Activated T-helper 17 cell treated with anti-CD3 and anti-CD28 coated beads, Interleukin-2, amount 50 U/mL, for 72 hours (primary cell): ENCODE results near the gene LOXL1. TPM values are rescaled to one million over a fixed set of nuclear protein-coding genes. Genes with fewer than 3 reads are reported as not detected.
A peak's percentile ranks its signal among the peaks of the same experiment; 100 is the strongest.
"Not testable (repeated sequence)": the region's sequence is repeated elsewhere in the genome, so short reads cannot be mapped to it uniquely, and the experiment has no call there.

Source experiments
- ATAC-seq: fragments of 150-1000 bp; cut with Tn5 transposase; replicated peaks from 2 replicates; pipeline ENCODE4 v1.10.0; 2021; ENCODE audit warnings: mild to moderate bottlenecking, moderate library complexity
- H3K27ac Mint-ChIP-seq: one replicate; pipeline ENCODE4 v1.8.0; 2022; ENCODE audit warnings: mixed read lengths
- H3K27me3 Mint-ChIP-seq: one replicate; pipeline ENCODE4 v1.8.0; 2022; ENCODE audit warnings: mixed read lengths
- H3K36me3 Mint-ChIP-seq: one replicate; pipeline ENCODE4 v1.8.0; 2022; ENCODE audit warnings: low read depth, mild to moderate bottlenecking, mixed read lengths
- H3K4me1 Mint-ChIP-seq: one replicate; pipeline ENCODE4 v1.8.0; 2022; ENCODE audit warnings: mixed read lengths
- H3K4me3 Mint-ChIP-seq: one replicate; pipeline ENCODE4 v1.8.0; 2022; ENCODE audit warnings: mild to moderate bottlenecking, mixed read lengths
- H3K9me3 Mint-ChIP-seq: one replicate; pipeline ENCODE4 v1.8.0; 2022; ENCODE audit warnings: mixed read lengths
- total RNA-seq, 2 donors: library from RNA; stranded (reverse); gene quantifications; one replicate each; pipeline ENCODE4 v1.2.3, GENCODE V29; 2022

LOXL1 gene
- total RNA-seq, 2 donors from 2014 or later: 3.4 TPM

DNA sequence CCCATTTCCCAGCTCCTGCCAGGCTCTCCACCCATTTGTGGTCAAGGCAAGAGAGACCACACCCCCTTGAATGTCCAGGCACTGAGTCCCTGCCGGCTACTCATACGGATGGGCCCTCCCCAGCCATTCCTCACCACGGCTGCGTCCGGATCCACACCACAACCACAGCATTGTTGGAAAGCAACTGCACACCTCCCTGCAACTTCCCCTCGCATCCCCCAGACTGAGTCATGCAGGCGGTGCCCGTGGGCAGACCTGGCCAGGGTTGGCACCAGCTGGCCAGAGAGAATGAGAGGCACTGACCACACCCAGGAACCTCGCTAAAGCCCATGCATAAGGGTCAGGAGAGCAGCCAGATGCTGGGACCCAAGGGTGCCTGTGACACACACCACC lies 30.5 kb downstream of the LOXL1 start:
- Mint-ChIP-seq H3K4me3 (no peak overlapping the region), H3K4me1 (peaks cover 9% of the 10 kb centered on the region), H3K27ac (no peak overlapping the region), H3K27me3 (no peaks in the 10 kb centered on the region), H3K9me3 (no peaks in the 10 kb centered on the region), H3K36me3 (no peaks in the 10 kb centered on the region)
- no peak for ATAC-seq

DNA sequence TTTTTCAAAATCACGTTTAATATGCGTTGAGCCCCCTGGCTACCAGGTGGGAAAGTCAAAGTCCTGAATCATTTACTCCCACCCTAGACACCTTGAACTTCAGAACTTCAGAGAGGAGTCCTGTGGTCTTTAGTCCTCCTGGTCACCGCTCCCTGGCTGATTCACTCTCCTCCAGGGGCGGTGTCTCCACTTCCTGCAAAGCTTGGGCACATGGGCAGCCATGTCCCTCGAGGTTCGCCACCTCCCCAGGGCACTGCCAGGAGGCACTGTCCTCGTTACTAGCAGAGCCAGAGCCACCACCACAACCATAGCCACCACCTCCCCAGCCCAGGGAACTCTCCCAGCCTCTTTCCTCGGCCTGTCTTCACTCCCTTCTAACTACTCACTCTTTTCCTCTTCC lies 31.0 kb downstream of the LOXL1 start:
- peaks cover 9% of the 10 kb centered on the region for H3K4me1 Mint-ChIP-seq
- no peak overlapping the region for H3K4me3 Mint-ChIP-seq
- H3K36me3 Mint-ChIP-seq: no peaks in the 10 kb centered on the region
- H3K27me3 Mint-ChIP-seq: no peaks in the 10 kb centered on the region
- no peaks in the 10 kb centered on the region for H3K9me3 Mint-ChIP-seq
- no peak overlapping the region for H3K27ac Mint-ChIP-seq
- ATAC-seq: no peak

GRCh38 chr15:73957785-73958184 lies 31.5 kb downstream of the LOXL1 start:
- no peaks in the 10 kb centered on the region for H3K27me3 Mint-ChIP-seq
- peaks cover 9% of the 10 kb centered on the region for H3K4me1 Mint-ChIP-seq
- peak overlapping the region; percentile 60 for H3K27ac Mint-ChIP-seq
- H3K36me3 Mint-ChIP-seq: no peaks in the 10 kb centered on the region
- H3K9me3 Mint-ChIP-seq: no peaks in the 10 kb centered on the region
- no peak overlapping the region for H3K4me3 Mint-ChIP-seq
- ATAC-seq: no peak

- peak overlapping the region; percentile 54 for H3K4me3 Mint-ChIP-seq
- no peaks in the 10 kb centered on the region for H3K36me3 Mint-ChIP-seq
- H3K27me3 Mint-ChIP-seq: no peaks in the 10 kb centered on the region
- ATAC-seq: peak; percentile 95
- H3K9me3 Mint-ChIP-seq: no peaks in the 10 kb centered on the region
- H3K27ac Mint-ChIP-seq: peak overlapping the region; percentile 76
- peaks cover 9% of the 10 kb centered on the region for H3K4me1 Mint-ChIP-seq
Measured at GRCh38 chr15:73959012-73959581, 32.8 kb downstream of the LOXL1 start.

DNA sequence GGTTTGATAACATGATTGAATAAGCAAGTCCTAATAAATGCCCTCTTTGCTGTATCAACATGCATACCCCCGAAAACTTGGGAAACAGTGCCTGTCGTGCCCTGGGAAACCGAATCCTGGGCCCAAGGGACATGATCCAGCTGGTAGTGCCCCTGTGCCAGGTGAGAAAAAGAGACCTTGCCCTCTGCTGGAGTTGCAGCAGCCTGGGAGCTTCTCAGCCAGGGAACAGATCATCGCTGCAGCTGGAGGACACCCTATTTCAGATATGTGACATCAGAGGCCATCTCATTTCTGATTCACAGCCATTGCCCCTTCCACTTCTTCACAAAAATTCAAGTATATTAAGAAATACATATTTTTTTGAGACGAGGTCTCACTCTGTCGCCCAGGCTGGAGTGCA lies 33.5 kb downstream of the LOXL1 start:
- ATAC-seq: no peak
- H3K9me3 Mint-ChIP-seq: no peaks in the 10 kb centered on the region
- H3K4me3 Mint-ChIP-seq: peak overlapping the region; percentile 54
- H3K27ac Mint-ChIP-seq: peak overlapping the region; percentile 76
- H3K4me1 Mint-ChIP-seq: peaks cover 12% of the 10 kb centered on the region
- no peaks in the 10 kb centered on the region for H3K27me3 Mint-ChIP-seq
- no peaks in the 10 kb centered on the region for H3K36me3 Mint-ChIP-seq

DNA sequence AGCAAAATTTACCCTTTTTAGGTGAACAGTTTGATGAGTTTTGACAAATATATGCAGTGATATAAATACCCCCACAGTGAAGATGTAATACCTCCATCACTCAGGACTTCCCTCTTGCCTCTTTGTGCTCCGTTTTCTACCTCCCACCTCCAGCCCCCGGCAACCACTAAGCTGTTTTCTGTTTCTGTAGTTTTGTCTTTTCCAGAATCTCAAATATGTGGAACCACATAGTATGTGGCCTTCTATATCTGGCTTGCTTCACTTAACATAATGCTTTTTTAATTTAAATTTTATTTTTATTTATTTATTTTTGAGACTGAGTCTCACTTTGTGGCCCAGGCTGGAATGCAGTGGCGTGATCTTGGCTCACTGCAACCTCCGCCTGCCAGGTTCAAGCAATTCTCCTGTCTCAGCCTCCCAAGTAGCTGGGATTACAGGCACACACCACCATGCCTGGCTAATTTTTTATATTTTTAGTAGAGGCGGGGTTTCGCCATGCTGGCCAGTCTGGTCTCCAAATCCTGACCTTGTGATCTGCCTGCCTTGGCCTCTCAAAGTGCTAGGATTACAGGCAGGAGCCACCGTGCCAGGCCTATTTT lies 34.3 kb downstream of the LOXL1 start:
- not testable (repeated sequence) for ATAC-seq, H3K9me3 Mint-ChIP-seq, H3K27ac Mint-ChIP-seq, H3K27me3 Mint-ChIP-seq, H3K36me3 Mint-ChIP-seq, H3K4me3 Mint-ChIP-seq
- peaks cover 17% of the 10 kb centered on the region for H3K4me1 Mint-ChIP-seq

- Mint-ChIP-seq H3K4me3 (no peak overlapping the region), H3K27me3 (no peaks in the 10 kb centered on the region), H3K9me3 (no peaks in the 10 kb centered on the region), H3K4me1 (peaks cover 24% of the 10 kb centered on the region), H3K27ac (no peak overlapping the region), H3K36me3 (no peaks in the 10 kb centered on the region)
- ATAC-seq: no peak
Measured at GRCh38 chr15:73962433-73962832, 36.2 kb downstream of the LOXL1 start.

DNA sequence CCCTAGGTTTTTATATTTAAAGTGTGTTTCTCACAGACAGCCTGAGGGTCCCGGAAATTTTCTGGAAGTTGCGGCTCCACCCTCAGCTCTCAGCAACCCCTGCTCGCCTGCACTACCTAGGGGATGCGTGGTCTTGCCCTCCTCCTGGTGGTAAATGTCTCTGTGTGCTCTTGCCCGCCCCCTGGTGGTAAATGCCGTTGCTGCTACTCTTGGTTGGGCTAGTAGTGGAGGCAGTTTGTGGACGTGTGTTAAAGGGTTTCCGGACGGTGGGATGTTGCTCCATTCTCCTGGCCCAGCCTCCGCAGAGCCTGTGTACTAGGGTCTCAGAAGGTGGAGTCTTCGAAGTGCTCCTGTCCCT lies 38.5 kb downstream of the LOXL1 start:
- H3K36me3 Mint-ChIP-seq: no peaks in the 10 kb centered on the region
- peaks cover 20% of the 10 kb centered on the region for H3K4me1 Mint-ChIP-seq
- peak; percentile 73 for ATAC-seq
- H3K27ac Mint-ChIP-seq: peak overlapping the region; percentile 90
- no peaks in the 10 kb centered on the region for H3K27me3 Mint-ChIP-seq
- H3K9me3 Mint-ChIP-seq: no peaks in the 10 kb centered on the region
- H3K4me3 Mint-ChIP-seq: peak overlapping the region; percentile 86

DNA sequence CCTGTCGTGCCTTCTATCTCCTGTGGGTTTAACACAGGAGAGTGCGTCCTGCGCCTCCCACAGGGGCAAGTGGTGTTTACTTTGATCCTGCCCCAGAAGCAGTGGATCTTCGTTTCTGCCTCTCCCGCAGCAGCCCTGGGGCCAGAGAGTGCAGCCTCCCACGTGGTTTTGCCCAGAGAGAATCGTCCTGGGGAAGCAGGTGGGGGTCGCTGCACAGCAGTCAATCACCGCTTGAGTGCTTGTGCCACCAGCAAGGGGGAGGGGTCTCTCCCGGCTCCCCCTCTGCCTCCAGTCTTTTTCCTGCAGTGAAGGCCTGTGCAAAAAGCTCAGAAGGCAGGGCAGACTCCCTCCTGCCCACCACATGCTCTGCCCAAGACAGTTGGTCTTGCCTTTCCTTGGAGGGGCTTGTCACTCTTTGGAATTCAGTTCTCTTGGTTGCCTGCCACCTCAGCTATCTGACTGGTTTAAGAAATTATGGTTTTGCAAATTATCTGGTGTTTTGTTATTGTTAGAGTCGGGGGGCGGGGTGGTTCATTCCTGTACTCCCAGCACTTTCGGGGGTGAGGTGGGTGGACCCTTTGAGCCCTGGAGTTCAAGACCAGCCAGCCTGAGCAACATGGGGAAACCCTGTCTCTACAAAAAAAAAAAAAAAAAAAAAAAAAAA lies 39.0 kb downstream of the LOXL1 start:
- no peaks in the 10 kb centered on the region for H3K27me3 Mint-ChIP-seq
- peak overlapping the region; percentile 86 for H3K4me3 Mint-ChIP-seq
- H3K4me1 Mint-ChIP-seq: peaks cover 19% of the 10 kb centered on the region
- H3K27ac Mint-ChIP-seq: peak overlapping the region; percentile 90
- no peaks in the 10 kb centered on the region for H3K36me3 Mint-ChIP-seq
- peak; percentile 86 for ATAC-seq
- no peaks in the 10 kb centered on the region for H3K9me3 Mint-ChIP-seq

DNA sequence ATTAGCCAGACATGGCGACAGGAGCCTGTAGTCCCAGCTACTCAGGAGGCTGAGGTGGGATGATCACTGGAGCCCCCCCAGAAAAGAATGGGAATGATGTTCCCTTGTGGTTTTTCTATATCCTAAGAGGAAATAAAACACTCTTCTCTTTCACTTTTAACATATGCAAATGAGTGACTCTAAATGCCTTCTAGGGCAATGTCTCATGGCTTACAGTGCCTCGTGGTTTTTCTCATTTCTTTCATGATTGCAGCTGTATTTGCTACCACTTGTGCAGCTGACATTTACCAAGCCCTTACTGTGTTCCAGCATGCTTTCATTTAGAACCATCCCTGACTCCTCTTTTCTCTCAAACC lies 39.5 kb downstream of the LOXL1 start:
- peak; percentile 86 for ATAC-seq
- no peaks in the 10 kb centered on the region for H3K27me3 Mint-ChIP-seq
- H3K4me3 Mint-ChIP-seq: peak overlapping the region; percentile 86
- H3K27ac Mint-ChIP-seq: peak overlapping the region; percentile 90
- no peaks in the 10 kb centered on the region for H3K36me3 Mint-ChIP-seq
- H3K9me3 Mint-ChIP-seq: no peaks in the 10 kb centered on the region
- peaks cover 19% of the 10 kb centered on the region for H3K4me1 Mint-ChIP-seq

DNA sequence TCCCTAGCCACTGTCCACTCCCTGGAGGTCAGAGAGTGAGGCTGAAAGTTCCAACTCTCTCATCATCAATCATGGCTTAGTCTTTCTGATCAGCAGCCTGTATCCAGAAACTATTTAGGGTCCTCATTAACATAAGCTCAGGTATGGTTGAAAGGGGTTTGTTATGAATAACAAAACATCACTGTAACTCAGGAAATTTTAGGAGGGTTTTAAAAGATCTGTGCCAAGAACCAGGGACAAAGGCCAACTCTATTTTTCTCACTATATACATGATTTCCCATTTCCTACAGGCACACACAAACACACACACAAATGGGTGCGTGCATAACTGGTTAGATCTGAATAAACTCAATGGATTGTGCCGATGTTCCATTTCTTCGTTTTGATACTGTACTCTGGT lies 42.2 kb downstream of the LOXL1 start:
- no peak overlapping the region for H3K27ac Mint-ChIP-seq
- no peaks in the 10 kb centered on the region for H3K9me3 Mint-ChIP-seq
- no peaks in the 10 kb centered on the region for H3K27me3 Mint-ChIP-seq
- H3K36me3 Mint-ChIP-seq: no peaks in the 10 kb centered on the region
- H3K4me1 Mint-ChIP-seq: peaks cover 19% of the 10 kb centered on the region
- no peak overlapping the region for H3K4me3 Mint-ChIP-seq
- no peak for ATAC-seq

DNA sequence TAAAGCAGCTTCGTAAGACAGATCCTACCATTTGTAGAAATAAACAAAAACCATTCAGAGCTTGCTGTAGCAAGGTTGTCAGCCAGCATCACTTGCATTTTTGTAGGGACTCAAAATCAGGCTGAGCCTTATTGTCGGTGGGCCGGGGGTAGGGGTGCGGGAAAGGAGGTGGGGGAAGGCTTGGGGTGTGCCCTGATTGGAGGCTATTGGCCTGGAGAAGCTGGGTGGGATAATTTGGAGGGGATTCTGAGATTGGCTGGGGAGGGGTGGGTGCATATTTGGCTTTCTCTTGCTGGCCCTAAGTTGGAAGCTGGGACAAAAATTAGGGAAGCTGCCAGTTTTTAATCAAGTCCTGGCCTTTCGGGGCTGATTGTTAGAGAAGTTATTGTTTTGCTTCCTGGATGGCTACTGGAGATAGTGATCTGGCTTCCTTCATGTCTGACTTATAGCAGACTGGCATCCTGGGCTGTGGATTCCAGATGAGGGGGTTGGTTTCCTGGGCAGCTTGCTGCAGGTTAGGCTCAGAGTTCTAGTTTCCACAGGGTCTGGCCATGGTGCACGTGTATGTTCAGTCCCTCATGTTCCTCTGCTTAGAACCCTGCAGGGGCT lies 43.0 kb downstream of the LOXL1 start:
- Mint-ChIP-seq H3K9me3 (no peaks in the 10 kb centered on the region), H3K27me3 (peaks cover 2% of the 10 kb centered on the region), H3K4me1 (peaks cover 19% of the 10 kb centered on the region), H3K36me3 (no peaks in the 10 kb centered on the region), H3K27ac (peak overlapping the region; percentile 33), H3K4me3 (no peak overlapping the region)
- ATAC-seq: no peak

GRCh38 chr15:73972984-73973682 lies 46.9 kb downstream of the LOXL1 start:
- Mint-ChIP-seq H3K36me3 (no peaks in the 10 kb centered on the region), H3K27ac (no peak overlapping the region), H3K9me3 (no peaks in the 10 kb centered on the region), H3K4me1 (peaks cover 3% of the 10 kb centered on the region), H3K27me3 (peaks cover 16% of the 10 kb centered on the region), H3K4me3 (peak overlapping the region; percentile 10)
- peak; percentile 91 for ATAC-seq

DNA sequence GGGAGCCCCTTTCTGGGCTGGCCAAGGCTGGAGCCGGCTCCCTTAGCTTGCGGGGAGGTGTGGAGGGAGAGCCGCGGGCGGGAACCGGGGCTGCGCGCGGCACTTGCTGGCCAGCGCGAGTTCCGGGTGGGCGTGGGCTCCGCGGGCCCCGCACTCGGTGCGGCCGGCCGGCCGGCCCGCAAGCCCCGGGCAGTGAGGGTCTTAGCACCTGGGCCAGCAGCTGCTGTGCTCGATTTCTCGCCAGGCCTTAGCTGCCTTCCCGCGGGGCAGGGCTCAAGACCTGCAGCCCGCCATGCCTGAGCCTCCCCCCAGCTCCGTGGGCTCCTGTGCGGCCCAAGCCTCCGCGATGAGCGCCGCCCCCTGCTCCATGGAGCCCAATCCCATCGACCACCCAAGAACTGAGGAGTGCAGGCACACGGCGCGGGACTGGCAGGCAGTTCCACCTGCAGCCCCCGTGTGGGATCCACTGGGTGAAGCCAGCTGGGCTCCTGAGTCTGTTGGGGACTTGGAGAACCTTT lies 47.5 kb downstream of the LOXL1 start:
- H3K27ac Mint-ChIP-seq, H3K9me3 Mint-ChIP-seq, ATAC-seq, H3K4me1 Mint-ChIP-seq, H3K4me3 Mint-ChIP-seq, H3K36me3 Mint-ChIP-seq: not testable (repeated sequence)
- peaks cover 16% of the 10 kb centered on the region for H3K27me3 Mint-ChIP-seq
